Adrenal gland (tissue), 12 donors: Measurements from ENCODE around the gene PDE7B. TPM values are rescaled to one million over a fixed set of nuclear protein-coding genes. Genes with fewer than 3 reads are reported as not detected.

ENCODE experiments used
- DNase-seq, 7 donors: peaks; one replicate each; pipeline ENCODE4 v3.0.0-alpha.2; 2019 to 2020
- H3K27ac ChIP-seq, 5 donors: fragments of 200-600 bp; sonication (generic) in 4 of 5; 1 replicate in 3 of 5; 2 replicates in 2 of 5; pipeline versions ENCODE4 v1.5.1 to v1.8.0; 2016 to 2020; ENCODE audit warnings: mild to moderate bottlenecking in 1 of 5
- H3K27me3 ChIP-seq: fragments of 200-600 bp; 2 replicates; pipeline ENCODE4 v1.8.0; 2021
- H3K36me3 ChIP-seq, 2 donors: fragments of 200-600 bp; replicated peaks in 1 of 2; 1 replicate in 1 of 2; 2 replicates in 1 of 2; pipeline versions ENCODE4 v1.5.1 to v1.8.0; 2018 to 2022
- H3K4me1 ChIP-seq, 2 donors: fragments of 200-600 bp; replicated peaks in 1 of 2; 1 replicate in 1 of 2; 2 replicates in 1 of 2; pipeline versions ENCODE4 v1.5.1 to v1.8.0; 2018 to 2021
- H3K4me3 ChIP-seq, 4 donors: fragments of 200-600 bp; sonication (generic) in 3 of 4; one replicate each; pipeline ENCODE4 v1.5.1; 2016 to 2018
- H3K9me3 ChIP-seq, 3 donors: fragments of 200-600 bp; sonication (generic) in 1 of 3; replicated peaks in 1 of 3; 1 replicate in 2 of 3; 2 replicates in 1 of 3; pipeline versions ENCODE4 v1.5.1 to v1.8.0; 2016 to 2021
- POLR2A ChIP-seq, 2 donors: fragments of 450-650 bp; IDR thresholded peaks; one replicate each; pipeline ENCODE4 v1.6.1; 2017; ENCODE audit warnings: antibody characterized with exemption in 2 of 2, mild to moderate bottlenecking in 2 of 2, moderate library complexity in 1 of 2
- WGBS, 4 donors: extraction: QIAGEN DNeasy Blood & Tissue Kit in 2 of 4; methylation state at CpG; one replicate each; pipeline versions ENCODE4 v1.1.5 to v1.1.7; 2013 to 2017; 5-methylcytosine and 5-hydroxymethylcytosine counted together
- intact Hi-C, 2 donors: fragments of 100-400 bp; cut with DNase I; formaldehyde crosslinking; loops; one replicate each; pipeline versions ENCODE4 v1.14.1 to v1.15.0; 2022 to 2023
- polyA plus RNA-seq, 3 donors: library from polyadenylated mRNA; stranded (reverse); fragments of 200-250 nt in 2 of 3; fragments of 350-450 nt in 1 of 3; fragmentation: Illumina TruSeq in 1 of 3; extraction: RNeasy Lipid Tissue Mini Kit (QIAGEN cat#74804) in 1 of 3; gene quantifications; one replicate each; pipeline ENCODE4 v1.2.3, GENCODE V29; 2013 to 2014
- total RNA-seq, 9 donors: library from RNA; depleted of rRNA in 4 of 9; stranded (reverse); fragments of >200 nt in 4 of 9; fragments of 120-200 nt in 1 of 9; fragmentation: NEBNext Ultra II Directional in 1 of 9; extraction: Animal tissue kit (Norgen Biotek cat#: 25700) in 1 of 9; gene quantifications; one replicate each; pipeline versions ENCODE4 v1.1.0 to v1.2.4, GENCODE V29; 2013 to 2023
- TF ChIP-seq, protein P1 (sequence below), 6 experiments: fragments of 450-650 bp in 4 of 6; fragments of 200-600 bp in 2 of 6; sonication (generic) in 1 of 6; IDR thresholded peaks; 1 replicate in 5 of 6; 2 replicates in 1 of 6; pipeline versions ENCODE4 v1.5.1 to v1.8.0; 2016 to 2021; ENCODE audit warnings: antibody characterized with exemption in 6 of 6, mild to moderate bottlenecking in 2 of 6, moderate library complexity in 1 of 6
- donor health status: healthy with polysubstance abuse.
- donor health status: Bipolar disorder and iron deficiency.
- donor health status: DM: yes; HTN: yes; CAD: no.
- donor health status: DM: no; HTN: no; CAD: no.
- donor health status: DM: no; HTN: no; CAD: no.
- donor health status: DM: yes; HTN: yes; CAD: no.

The PDE7B gene
- total and polyA plus RNA-seq, 12 donors = 1.3 to 11.5 (median 5.2) TPM

DNA sequence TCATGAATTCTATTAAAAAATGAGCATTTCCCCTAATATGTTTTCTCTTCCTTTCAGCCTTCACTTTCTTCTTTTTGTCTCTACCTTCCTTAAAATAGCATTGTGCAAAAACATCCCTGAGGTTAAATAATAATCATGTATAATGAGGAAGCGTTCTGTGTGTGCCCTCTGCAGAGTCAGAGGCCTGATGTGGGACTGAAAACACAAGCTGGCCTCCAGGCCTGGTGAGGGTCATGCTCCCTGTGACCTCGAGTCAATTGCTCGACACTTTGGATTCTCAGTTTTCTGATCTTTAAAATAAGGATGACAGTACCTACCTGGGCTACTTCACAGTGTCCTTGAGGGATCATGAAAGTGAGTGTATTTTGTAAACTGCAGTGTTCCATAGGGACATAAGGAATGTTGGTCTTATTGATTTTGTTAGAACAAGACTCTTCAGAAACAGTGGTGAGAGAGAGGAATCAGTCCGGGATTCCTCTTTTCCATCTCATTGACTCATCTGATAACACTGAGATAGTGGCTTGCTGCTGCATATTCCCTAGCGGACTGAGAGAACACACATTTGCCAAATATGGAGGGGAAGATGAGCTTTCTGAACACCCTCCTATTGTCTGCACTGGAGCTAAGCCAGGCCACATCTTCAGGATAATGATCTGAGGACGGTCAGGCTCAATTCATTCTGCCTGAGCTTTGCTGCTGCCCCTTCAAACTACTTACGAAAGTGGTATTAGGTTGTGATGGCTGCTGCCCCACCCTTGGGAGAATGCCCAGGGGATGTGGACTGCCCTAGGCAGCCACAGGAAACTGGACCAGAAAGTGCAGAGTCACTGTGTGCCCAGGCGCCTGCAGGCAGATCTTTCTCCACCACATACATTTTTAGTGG, 39.6 kb upstream of the PDE7B start:
- Histone ChIP-seq H3K4me3 (no peak overlapping the region), H3K27ac (no peak overlapping the region), H3K9me3 (no peaks in the 10 kb centered on the region), H3K27me3 (no peaks in the 10 kb centered on the region), H3K36me3 (no peaks in the 10 kb centered on the region), H3K4me1 (no peaks in the 10 kb centered on the region)
- intact Hi-C loops = no loop called here
- TF ChIP-seq, protein P1, sequence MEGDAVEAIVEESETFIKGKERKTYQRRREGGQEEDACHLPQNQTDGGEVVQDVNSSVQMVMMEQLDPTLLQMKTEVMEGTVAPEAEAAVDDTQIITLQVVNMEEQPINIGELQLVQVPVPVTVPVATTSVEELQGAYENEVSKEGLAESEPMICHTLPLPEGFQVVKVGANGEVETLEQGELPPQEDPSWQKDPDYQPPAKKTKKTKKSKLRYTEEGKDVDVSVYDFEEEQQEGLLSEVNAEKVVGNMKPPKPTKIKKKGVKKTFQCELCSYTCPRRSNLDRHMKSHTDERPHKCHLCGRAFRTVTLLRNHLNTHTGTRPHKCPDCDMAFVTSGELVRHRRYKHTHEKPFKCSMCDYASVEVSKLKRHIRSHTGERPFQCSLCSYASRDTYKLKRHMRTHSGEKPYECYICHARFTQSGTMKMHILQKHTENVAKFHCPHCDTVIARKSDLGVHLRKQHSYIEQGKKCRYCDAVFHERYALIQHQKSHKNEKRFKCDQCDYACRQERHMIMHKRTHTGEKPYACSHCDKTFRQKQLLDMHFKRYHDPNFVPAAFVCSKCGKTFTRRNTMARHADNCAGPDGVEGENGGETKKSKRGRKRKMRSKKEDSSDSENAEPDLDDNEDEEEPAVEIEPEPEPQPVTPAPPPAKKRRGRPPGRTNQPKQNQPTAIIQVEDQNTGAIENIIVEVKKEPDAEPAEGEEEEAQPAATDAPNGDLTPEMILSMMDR (IDR thresholded peaks at IDR 0.05) = no peak
- no peak for TF ChIP-seq POLR2A (IDR thresholded peaks at IDR 0.05)
- no peak for DNase-seq
- 76 to 81% (median 77%) methylated on average over 8 of the region's 8 CpGs for WGBS, 4 donors

GRCh38 chr6:135813401-135813800, 38.1 kb upstream of the PDE7B start:
- Histone ChIP-seq H3K36me3 (no peaks in the 10 kb centered on the region), H3K4me3 (no peak overlapping the region), H3K4me1 (no peaks in the 10 kb centered on the region), H3K27ac (no peak overlapping the region), H3K27me3 (no peaks in the 10 kb centered on the region), H3K9me3 (no peaks in the 10 kb centered on the region)
- WGBS, 4 donors = 79 to 90% (median 85%) methylated on average over 6 of the region's 6 CpGs
- TF ChIP-seq, protein P1 (IDR thresholded peaks at IDR 0.05) = no peak
- TF ChIP-seq POLR2A (IDR thresholded peaks at IDR 0.05) = no peak
- no peak for DNase-seq
- intact Hi-C loops = no loop called here

DNA sequence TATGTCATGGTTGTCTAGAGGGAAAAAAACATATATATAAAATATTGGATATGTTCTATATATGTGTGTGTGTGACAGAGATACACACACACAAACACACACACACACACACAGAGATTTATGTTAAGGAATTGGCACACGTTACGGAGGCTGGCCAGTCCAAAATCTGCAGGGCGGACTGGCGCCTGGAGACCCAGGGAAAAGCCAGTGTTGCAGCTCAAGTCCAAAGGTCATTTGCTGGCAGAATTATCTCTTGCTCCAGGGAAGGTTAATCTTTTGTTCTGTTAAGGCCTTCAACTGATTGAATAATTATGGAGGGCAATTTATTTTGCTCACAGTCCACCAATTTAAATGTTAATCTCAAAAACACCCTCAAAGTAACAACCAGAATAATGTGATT, 37.5 kb upstream of the PDE7B start:
- WGBS, 4 donors = 75 to 89% (median 87%) methylated on average over 4 of the region's 4 CpGs
- TF ChIP-seq, protein P1 (IDR thresholded peaks at IDR 0.05) = no peak
- TF ChIP-seq POLR2A (IDR thresholded peaks at IDR 0.05) = no peak
- Histone ChIP-seq H3K4me3 (no peak overlapping the region), H3K4me1 (no peaks in the 10 kb centered on the region), H3K27me3 (no peaks in the 10 kb centered on the region), H3K36me3 (no peaks in the 10 kb centered on the region), H3K27ac (no peak overlapping the region), H3K9me3 (no peaks in the 10 kb centered on the region)
- intact Hi-C loops = no loop called here
- DNase-seq = no peak

DNA sequence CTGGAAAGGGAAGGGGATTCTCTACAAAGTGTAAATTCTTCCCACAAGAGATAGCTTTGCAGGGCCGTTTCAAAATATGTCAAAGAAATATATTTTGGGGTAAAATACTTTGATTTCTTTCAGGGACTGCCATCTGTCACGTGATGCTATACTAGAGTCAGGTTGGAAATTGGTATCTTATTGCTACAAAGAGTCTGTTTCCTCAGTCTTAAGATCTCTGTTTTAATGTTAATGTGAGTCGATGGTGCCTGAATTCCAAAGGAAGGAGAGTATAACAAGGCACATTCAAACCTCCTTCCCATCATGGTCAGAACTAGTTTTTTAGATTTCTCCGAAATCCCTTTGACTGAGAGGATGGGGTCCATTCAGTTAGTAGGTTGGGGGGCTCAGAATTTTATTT, 36.3 kb upstream of the PDE7B start:
- WGBS, 4 donors = 77 to 87% (median 82%) methylated on average over 4 of the region's 4 CpGs
- intact Hi-C loops = no loop called here
- TF ChIP-seq, protein P1 (IDR thresholded peaks at IDR 0.05) = no peak
- H3K36me3 ChIP-seq = no peaks in the 10 kb centered on the region
- no peak overlapping the region for H3K27ac ChIP-seq
- H3K4me1 ChIP-seq = no peaks in the 10 kb centered on the region
- H3K4me3 ChIP-seq = no peak overlapping the region
- H3K27me3 ChIP-seq = no peaks in the 10 kb centered on the region
- no peak for DNase-seq
- H3K9me3 ChIP-seq = no peaks in the 10 kb centered on the region
